Endothelial cell of umbilical vein (primary cell): ENCODE measurements around the gene SLC19A1. TPM values are rescaled to one million over a fixed set of nuclear protein-coding genes. Genes with fewer than 3 reads are reported as not detected.

ENCODE experiments used
- BruUV-seq: library from RNA; stranded (reverse); fragments of 400-500 nt; replicated peaks from 2 replicates; lab custom pipeline; 2021; lab: Mats Ljungman, UMichigan
- CTCF ChIA-PET: fragments of 300-600, 350-600 bp; sonication (Branson Sonifier 250); formaldehyde crosslinking; loops from one replicate; lab custom pipeline; 2021; ENCODE audit warnings: antibody characterized with exemption, inconsistent platforms; lab: Charles Lee
- POLR2A ChIA-PET: fragments of 300-600, 350-600 bp; sonication (Branson Sonifier 250); formaldehyde crosslinking; loops from one replicate; lab custom pipeline; 2021; ENCODE audit warnings: antibody characterized with exemption, inconsistent platforms; lab: Charles Lee
- DNase-seq: peaks from one replicate; pipeline ENCODE4 v3.0.0-alpha.2; 2011; ENCODE audit warnings: low read depth, low spot score
- FAIRE-seq: peaks from 2 replicates; lab custom pipeline; 2011; peaks lifted over from hg19 to GRCh38; lab: Jason Lieb, UNC
- H2AFZ ChIP-seq: 2 replicates; pipeline ENCODE4 v1.6.0; 2012; ENCODE audit warnings: low read depth, low read length, control low read depth, inconsistent platforms
- H3K27ac ChIP-seq: 2 replicates; pipeline ENCODE4 v1.5.1; 2011; ENCODE audit warnings: low read depth, mild to moderate bottlenecking, control low read depth, low read length, moderate library complexity; ENCODE audit not compliant: insufficient read depth
- H3K27me3 ChIP-seq, 2 experiments: 2 replicates each; pipeline versions ENCODE4 v1.6.0 to v1.6.1; 2011; ENCODE audit warnings: low read length in 2 of 2, mixed read lengths in 1 of 2; ENCODE audit not compliant: control insufficient read depth in 2 of 2, insufficient read depth in 2 of 2
- H3K36me3 ChIP-seq, 2 experiments: 2 replicates in 1 of 2; 3 replicates in 1 of 2; pipeline ENCODE4 v1.5.1; 2011; ENCODE audit warnings: low read length in 2 of 2, mild to moderate bottlenecking in 1 of 2, moderate library complexity in 1 of 2; ENCODE audit not compliant: control insufficient read depth in 2 of 2, insufficient read depth in 2 of 2; ENCODE audit errors: extremely low read depth in 1 of 2
- H3K4me1 ChIP-seq: 3 replicates; pipeline ENCODE4 v1.5.1; 2011; ENCODE audit warnings: mild to moderate bottlenecking, low read length; ENCODE audit not compliant: control insufficient read depth, insufficient read depth; ENCODE audit errors: extremely low read depth
- H3K4me2 ChIP-seq: 2 replicates; pipeline ENCODE4 v1.6.1; 2011; ENCODE audit warnings: low read length, control low read depth, mixed read lengths; ENCODE audit not compliant: insufficient read depth
- H3K4me3 ChIP-seq, 3 experiments: fragments of 200-600 bp in 1 of 3; sonication (generic), shearing (Covaris generic) in 1 of 3; replicated peaks in 1 of 3; 2 replicates each; pipeline ENCODE4 v1.5.1; 2011 to 2016; ENCODE audit warnings: control low read depth in 3 of 3, low read length in 3 of 3, mild to moderate bottlenecking in 2 of 3, inconsistent platforms in 1 of 3, low read depth in 1 of 3, moderate library complexity in 1 of 3; ENCODE audit not compliant: insufficient read depth in 1 of 3
- H3K79me2 ChIP-seq: 2 replicates; pipeline ENCODE4 v1.6.0; 2012; ENCODE audit warnings: low read length, inconsistent platforms; ENCODE audit not compliant: control insufficient read depth, insufficient read depth
- H3K9ac ChIP-seq: replicated peaks from 2 replicates; pipeline ENCODE3; 2011; ENCODE audit warnings: low read length, control low read depth; ENCODE audit not compliant: insufficient read depth; ENCODE audit errors: extremely low read depth
- H3K9me1 ChIP-seq: replicated peaks from 3 replicates; pipeline ENCODE4 v1.6.0; 2011; ENCODE audit warnings: mild to moderate bottlenecking, low read length; ENCODE audit not compliant: control insufficient read depth, insufficient read depth; ENCODE audit errors: extremely low read depth
- H3K9me3 ChIP-seq: replicated peaks from 2 replicates; pipeline ENCODE4 v1.5.1; 2012; ENCODE audit warnings: low read length, inconsistent platforms; ENCODE audit not compliant: control insufficient read depth, insufficient read depth
- H4K20me1 ChIP-seq: replicated peaks from 2 replicates; pipeline ENCODE3; 2011; ENCODE audit warnings: mild to moderate bottlenecking, low read length; ENCODE audit not compliant: control insufficient read depth, insufficient read depth; ENCODE audit errors: extremely low read depth
- CTCF ChIP-seq, 2 donors: IDR thresholded peaks; 1 replicate in 1 of 2; 2 replicates in 1 of 2; pipeline ENCODE4 v1.5.1; 2011; ENCODE audit warnings: low read length in 2 of 2, mild to moderate bottlenecking in 2 of 2, moderate library complexity in 2 of 2, control low read depth in 1 of 2, inconsistent platforms in 1 of 2, low read depth in 1 of 2; ENCODE audit not compliant: insufficient read depth in 1 of 2; ENCODE audit errors: extremely low read depth in 1 of 2
- EZH2 ChIP-seq: IDR thresholded peaks from 2 replicates; pipeline ENCODE4 v1.6.1; 2012; ENCODE audit warnings: borderline replicate concordance, low read depth, mild to moderate bottlenecking, moderate library complexity, low read length, inconsistent platforms; ENCODE audit not compliant: severe bottlenecking
- FOS ChIP-seq: IDR thresholded peaks from 2 replicates; pipeline ENCODE4 v1.6.1; 2011; ENCODE audit warnings: mild to moderate bottlenecking, low read length, moderate library complexity, borderline replicate concordance; ENCODE audit not compliant: insufficient read depth
- GATA2 ChIP-seq: IDR thresholded peaks from 2 replicates; pipeline ENCODE4 v1.7.0; 2011; ENCODE audit warnings: low read depth, mild to moderate bottlenecking, moderate library complexity, mixed read lengths, low read length; ENCODE audit not compliant: insufficient read length, insufficient read depth
- JUN ChIP-seq: IDR thresholded peaks from 2 replicates; pipeline ENCODE4 v1.6.1; 2011; ENCODE audit warnings: borderline replicate concordance, low read depth; ENCODE audit not compliant: insufficient read length, insufficient read depth
- MAX ChIP-seq: IDR thresholded peaks from 2 replicates; pipeline ENCODE4 v1.6.1; 2011; ENCODE audit not compliant: insufficient read depth, insufficient read length
- MYC ChIP-seq: IDR thresholded peaks from one replicate; pipeline ENCODE4 v1.6.1; 2011; ENCODE audit warnings: mild to moderate bottlenecking, low read depth, low read length
- POLR2A ChIP-seq: IDR thresholded peaks from 2 replicates; pipeline ENCODE4 v1.6.1; 2012; ENCODE audit warnings: low read depth, mild to moderate bottlenecking, control low read depth, low read length
- POLR2AphosphoS5 ChIP-seq: IDR thresholded peaks from 2 replicates; pipeline ENCODE4 v1.6.1; 2012; ENCODE audit warnings: low read depth, mild to moderate bottlenecking, control low read depth, low read length, moderate library complexity; ENCODE audit not compliant: insufficient read depth
- dilution Hi-C: fragments of 300-500 bp; cut with MboI; formaldehyde crosslinking; loops from one replicate; pipeline ENCODE4 v1.15.0; 2019; ENCODE audit warnings: low sequenced_read_pairs; ENCODE audit not compliant: extremely low pct_ligation_motif_present
- intact Hi-C: fragments of 100-400 bp; cut with micrococcal nuclease; formaldehyde crosslinking; loops from one replicate; pipeline ENCODE4 v1.10.0; 2022
- polyA plus RNA-seq, 4 experiments: library from polyadenylated mRNA; depleted of rRNA in 3 of 4; stranded (reverse) in 3 of 4; unstranded in 1 of 4; fragments of >200 nt; gene quantifications; 2 replicates each; pipeline versions ENCODE4 v1.2.1 to v1.2.3, GENCODE V29; 2011 to 2012; ENCODE audit warnings: missing spikeins in 1 of 4
- total RNA-seq: library from RNA; stranded (reverse); gene quantifications from 2 replicates; pipeline ENCODE4 v1.2.3, GENCODE V29; 2021

SLC19A1 gene
- total and polyA plus RNA-seq, 2 donors (not counting 3 experiments of a cell fraction or from before 2014, with no cell fraction given): 36.3 to 54.6 TPM

GRCh38 chr21:45450423-45451090 lies 91.7 kb downstream of the SLC19A1 start:
- Histone ChIP-seq H3K27me3 (no peaks in the 10 kb centered on the region), H2AFZ (no peak overlapping the region), H3K36me3 (peaks cover 0 to under 1% of the 10 kb centered on the region in 2 experiments), H3K27ac (no peak overlapping the region), H3K9me3 (no peaks in the 10 kb centered on the region), H3K4me2 (no peak overlapping the region), H3K4me1 (no peaks in the 10 kb centered on the region), H3K9me1 (no peaks in the 10 kb centered on the region), H3K4me3 (no peak overlapping the region), H3K9ac (no peak overlapping the region), H4K20me1 (no peaks in the 10 kb centered on the region), H3K79me2 (peaks cover 67% of the 10 kb centered on the region)
- TF ChIP-seq FOS: no peak
- TF ChIP-seq POLR2A: no peak
- no peak for TF ChIP-seq JUN
- no peak for TF ChIP-seq MAX
- no peak for TF ChIP-seq GATA2
- TF ChIP-seq POLR2AphosphoS5: no peak
- TF ChIP-seq CTCF (IDR thresholded peaks at IDR 0.05; ENCODE audit: extremely low read depth in 1 of 2, insufficient read depth in 1 of 2, low read depth in 1 of 2, low read length in 2 of 2): no peak
- no peak for TF ChIP-seq EZH2
- TF ChIP-seq MYC: no peak
- dilution Hi-C loops (no loop called here), intact Hi-C loops (no loop called here)
- DNase-seq (no peak), FAIRE-seq (no peak)
- no TSS peak for BruUV-seq
- ChIA-PET CTCF (interaction anchor here (1.3 kb wide), 1 partner anchor 11 kb away, joined by 3 read pairs; no protein-coding TSS in a partner anchor), POLR2A (no interaction called here)
